Calu3 (cell line): Measurements from ENCODE around the gene ORC4. TPM values are rescaled to one million over a fixed set of nuclear protein-coding genes. Genes with fewer than 3 reads are reported as not detected.
"Not testable (repeated sequence)": the region's sequence is repeated elsewhere in the genome, so short reads cannot be mapped to it uniquely, and the experiment has no call there.

ENCODE experiments used
- BruUV-seq: library from RNA; stranded (reverse); fragments of 400-500 nt; replicated peaks from 2 replicates; lab custom pipeline; 2021; lab: Mats Ljungman, UMichigan
- CTCF ChIA-PET: fragments of 300-600 bp; sonication (Branson Sonifier 250); formaldehyde crosslinking; loops from one replicate; lab custom pipeline; 2022; ENCODE audit warnings: antibody characterized with exemption; lab: Charles Lee
- DNase-seq: peaks from one replicate; pipeline ENCODE4 v3.0.0; 2022
- H3K27ac Mint-ChIP-seq: one replicate; pipeline ENCODE4 v1.8.0; 2022; ENCODE audit warnings: mixed read lengths; ENCODE audit not compliant: unreplicated experiment
- H3K27me3 Mint-ChIP-seq: one replicate; pipeline ENCODE4 v1.8.0; 2022; ENCODE audit warnings: mixed read lengths; ENCODE audit not compliant: unreplicated experiment
- H3K36me3 Mint-ChIP-seq: one replicate; pipeline ENCODE4 v1.8.0; 2022; ENCODE audit warnings: mild to moderate bottlenecking, moderate library complexity, mixed read lengths; ENCODE audit not compliant: insufficient read depth, unreplicated experiment
- H3K4me1 Mint-ChIP-seq: one replicate; pipeline ENCODE4 v1.8.0; 2022; ENCODE audit warnings: mild to moderate bottlenecking, low read depth, mixed read lengths; ENCODE audit not compliant: unreplicated experiment
- H3K4me3 Mint-ChIP-seq: one replicate; pipeline ENCODE4 v1.8.0; 2022; ENCODE audit warnings: mild to moderate bottlenecking, low read depth, moderate library complexity, mixed read lengths; ENCODE audit not compliant: unreplicated experiment
- H3K9me3 Mint-ChIP-seq: one replicate; pipeline ENCODE4 v1.8.0; 2022; ENCODE audit warnings: low read depth, mixed read lengths; ENCODE audit not compliant: unreplicated experiment
- intact Hi-C: fragments of 100-400 bp; cut with micrococcal nuclease; formaldehyde crosslinking; loops from one replicate; pipeline ENCODE4 v1.10.0; 2022; ENCODE audit not compliant: unreplicated experiment
- total RNA-seq: library from RNA; stranded (reverse); gene quantifications from 2 replicates; pipeline ENCODE4 v1.2.3, GENCODE V29; 2022
- TF ChIP-seq, protein P1 (sequence below): fragments of 200-600 bp; IDR thresholded peaks from one replicate; pipeline ENCODE4 v1.8.0; 2022; ENCODE audit warnings: antibody characterized with exemption; ENCODE audit not compliant: unreplicated experiment

ORC4 gene
- total RNA-seq, 1 experiment from 2014 or later: 59.2 TPM

DNA sequence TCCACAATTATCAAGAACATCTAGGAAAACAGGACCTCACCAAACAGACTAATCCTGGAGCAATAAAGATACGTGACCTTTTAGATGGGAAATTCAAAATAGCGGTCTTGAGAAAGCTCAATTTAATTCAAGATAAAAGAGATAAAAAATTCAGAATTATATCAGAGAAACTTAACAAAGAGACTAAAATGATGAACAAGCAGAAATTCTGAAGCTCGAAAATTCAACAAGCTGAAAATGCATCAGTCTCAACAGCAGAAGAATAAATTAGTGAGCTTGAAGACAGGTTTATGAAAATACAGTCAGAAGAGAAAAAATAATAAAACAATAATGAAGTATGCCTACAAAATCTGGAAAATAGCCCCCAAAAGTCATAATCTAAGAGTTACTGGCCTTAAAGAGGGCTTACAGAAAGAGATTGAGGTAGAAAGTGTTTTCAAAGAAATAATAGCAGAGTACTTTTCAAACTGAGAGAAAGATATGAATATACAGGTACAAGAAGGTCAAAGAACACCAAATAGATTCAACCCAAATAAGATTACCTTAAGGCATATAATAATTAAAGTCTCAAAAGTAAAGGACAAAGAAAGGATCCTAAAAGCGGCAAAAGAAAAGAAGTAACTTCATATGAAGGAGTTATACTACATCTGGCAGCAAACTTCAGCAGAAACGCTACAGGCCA is 13.2 kb downstream of the ORC4 start:
- H3K27ac Mint-ChIP-seq: peak overlapping the region; percentile 74
- no peaks in the 10 kb centered on the region for H3K27me3 Mint-ChIP-seq
- peaks cover 34% of the 10 kb centered on the region for H3K4me1 Mint-ChIP-seq
- CTCF ChIA-PET: no interaction called here
- no TSS peak for BruUV-seq
- no peak overlapping the region for H3K4me3 Mint-ChIP-seq
- intact Hi-C loops: no loop called here
- DNase-seq: no peak
- peaks cover 7% of the 10 kb centered on the region for H3K9me3 Mint-ChIP-seq
- H3K36me3 Mint-ChIP-seq: peaks cover 5% of the 10 kb centered on the region
- TF ChIP-seq, protein P1, sequence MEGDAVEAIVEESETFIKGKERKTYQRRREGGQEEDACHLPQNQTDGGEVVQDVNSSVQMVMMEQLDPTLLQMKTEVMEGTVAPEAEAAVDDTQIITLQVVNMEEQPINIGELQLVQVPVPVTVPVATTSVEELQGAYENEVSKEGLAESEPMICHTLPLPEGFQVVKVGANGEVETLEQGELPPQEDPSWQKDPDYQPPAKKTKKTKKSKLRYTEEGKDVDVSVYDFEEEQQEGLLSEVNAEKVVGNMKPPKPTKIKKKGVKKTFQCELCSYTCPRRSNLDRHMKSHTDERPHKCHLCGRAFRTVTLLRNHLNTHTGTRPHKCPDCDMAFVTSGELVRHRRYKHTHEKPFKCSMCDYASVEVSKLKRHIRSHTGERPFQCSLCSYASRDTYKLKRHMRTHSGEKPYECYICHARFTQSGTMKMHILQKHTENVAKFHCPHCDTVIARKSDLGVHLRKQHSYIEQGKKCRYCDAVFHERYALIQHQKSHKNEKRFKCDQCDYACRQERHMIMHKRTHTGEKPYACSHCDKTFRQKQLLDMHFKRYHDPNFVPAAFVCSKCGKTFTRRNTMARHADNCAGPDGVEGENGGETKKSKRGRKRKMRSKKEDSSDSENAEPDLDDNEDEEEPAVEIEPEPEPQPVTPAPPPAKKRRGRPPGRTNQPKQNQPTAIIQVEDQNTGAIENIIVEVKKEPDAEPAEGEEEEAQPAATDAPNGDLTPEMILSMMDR: no peak

DNA sequence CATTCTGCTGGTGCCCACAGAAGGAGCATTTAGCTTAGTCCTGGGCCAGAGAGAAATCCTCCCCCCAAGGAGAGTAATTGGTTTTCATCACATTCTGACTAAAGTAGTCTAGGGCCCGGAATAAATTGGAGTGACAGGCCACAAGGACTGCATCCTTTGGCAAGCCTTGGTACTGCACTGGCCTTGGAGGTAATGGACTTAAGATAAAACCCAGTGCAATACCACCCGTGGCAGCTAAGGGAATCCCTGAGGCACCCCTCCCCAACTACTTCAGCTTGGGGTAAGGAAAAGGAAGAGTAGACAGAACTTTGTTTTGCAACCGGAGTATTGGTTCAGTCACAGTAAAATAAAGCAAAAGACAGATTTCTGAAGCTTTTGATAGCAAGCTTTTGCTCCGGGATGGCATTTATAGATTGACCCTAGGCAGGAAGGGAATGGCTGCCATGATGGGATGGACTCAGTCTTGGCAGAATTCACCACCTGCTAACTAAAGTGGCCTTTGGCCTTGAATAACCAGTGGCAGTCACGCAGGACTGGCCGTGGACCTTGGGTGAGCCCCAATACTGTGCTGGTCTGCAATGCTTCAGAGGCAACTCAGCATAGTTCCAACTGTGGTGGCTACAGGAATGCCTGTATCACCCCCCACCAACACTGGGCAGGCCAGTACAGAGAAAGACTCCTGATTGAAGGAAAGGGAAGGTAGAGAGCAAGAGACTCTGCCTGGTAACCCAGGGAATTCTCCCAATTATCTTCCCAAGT is 14.1 kb downstream of the ORC4 start:
- TF ChIP-seq, protein P1: no peak
- Mint-ChIP-seq H3K27me3 (no peaks in the 10 kb centered on the region), H3K4me1 (peaks cover 34% of the 10 kb centered on the region), H3K36me3 (peaks cover 5% of the 10 kb centered on the region), H3K9me3 (peaks cover 11% of the 10 kb centered on the region), H3K4me3 (no peak overlapping the region), H3K27ac (peak overlapping the region; percentile 74)
- CTCF ChIA-PET: no interaction called here
- no TSS peak for BruUV-seq
- intact Hi-C loops: no loop called here
- no peak for DNase-seq

DNA sequence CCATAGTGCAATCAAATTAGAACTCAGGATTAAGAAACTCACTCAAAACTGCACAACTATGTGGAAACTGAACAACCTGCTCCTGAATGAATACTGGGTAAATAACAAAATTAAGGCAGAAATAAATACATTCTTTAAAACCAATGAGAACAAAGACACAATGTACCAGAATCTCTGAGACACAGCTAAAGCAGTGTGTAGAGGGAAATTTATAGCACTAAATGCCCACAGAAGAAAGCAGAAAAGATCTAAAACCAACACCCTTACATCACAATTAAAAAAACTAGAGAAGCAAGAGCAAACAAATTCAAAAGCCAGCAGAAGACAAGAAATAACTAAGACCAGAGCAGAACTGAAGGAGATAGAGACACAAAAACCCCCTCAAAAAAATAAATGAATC is 18.1 kb downstream of the ORC4 start:
- DNase-seq, H3K27me3 Mint-ChIP-seq, H3K4me1 Mint-ChIP-seq, H3K4me3 Mint-ChIP-seq, CTCF ChIA-PET, H3K9me3 Mint-ChIP-seq, H3K27ac Mint-ChIP-seq, intact Hi-C loops, H3K36me3 Mint-ChIP-seq, BruUV-seq: not testable (repeated sequence)

DNA sequence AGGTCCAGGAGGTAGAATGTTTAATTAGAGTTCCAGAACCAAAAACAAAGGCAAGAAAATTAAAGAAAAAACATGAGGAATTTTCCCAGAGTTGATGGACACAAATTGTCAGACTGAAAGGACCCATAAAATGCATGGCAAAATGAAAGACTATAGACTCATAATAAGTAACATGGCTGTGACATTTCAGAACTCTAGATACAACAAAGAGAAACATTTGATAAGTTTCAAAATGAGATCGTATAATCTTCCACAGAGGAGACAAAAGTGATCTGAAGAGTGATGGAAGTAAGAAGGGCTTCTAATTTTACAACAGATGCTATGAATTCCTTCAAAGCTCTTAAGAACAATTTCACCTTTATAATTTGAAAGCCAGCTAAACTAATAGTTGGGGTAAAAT is 20.4 kb downstream of the ORC4 start:
- TF ChIP-seq, protein P1: no peak
- no peak overlapping the region for H3K4me3 Mint-ChIP-seq
- intact Hi-C loops: no loop called here
- H3K27me3 Mint-ChIP-seq: no peaks in the 10 kb centered on the region
- no peak for DNase-seq
- H3K4me1 Mint-ChIP-seq: no peaks in the 10 kb centered on the region
- no peak overlapping the region for H3K27ac Mint-ChIP-seq
- CTCF ChIA-PET: interaction anchor here (0.5 kb wide), 1 partner anchor 21 kb away, joined by 4 read pairs; the partner anchor contains the start of genes MBD5 and ORC4
- H3K9me3 Mint-ChIP-seq: peaks cover 10% of the 10 kb centered on the region
- H3K36me3 Mint-ChIP-seq: no peaks in the 10 kb centered on the region
- BruUV-seq: no TSS peak
